Measurements from ENCODE around the gene MYLK.

The MYLK gene

GRCh38 chr3:123642182-123642956 lies 241.8 kb downstream of the MYLK start:
- Histone ChIP-seq H3K9me3 (ENCODE audit: low read length) (no peaks in the 10 kb centered on the region), H3K4me1 (ENCODE audit: insufficient read depth, low read length, severe bottlenecking) (no peaks in the 10 kb centered on the region)

GRCh38 chr3:123641505-123641904 lies 242.6 kb downstream of the MYLK start:
- H3K36me3 ChIP-seq (ENCODE audit: insufficient read depth, low read length): no peaks in the 10 kb centered on the region

More at GRCh38 chr3:123642182-123642956, 241.8 kb downstream of the MYLK start:
- Histone ChIP-seq H3F3A (ENCODE audit: insufficient read depth, low read length) (no peaks in the 10 kb centered on the region), H3K27me3 (ENCODE audit: insufficient read depth, low read length) (no peaks in the 10 kb centered on the region), H3K9me2 (ENCODE audit: low read depth, low read length) (no peaks in the 10 kb centered on the region), H3K4me3 (ENCODE audit: low read depth, low read length, poor library complexity, severe bottlenecking) (no peak overlapping the region), H3K27ac (ENCODE audit: low read depth, low read length, poor library complexity, severe bottlenecking) (no peak overlapping the region), H3K79me2 (ENCODE audit: insufficient read depth, low read length) (no peaks in the 10 kb centered on the region), H4K20me1 (ENCODE audit: insufficient read depth, low read length) (no peaks in the 10 kb centered on the region), H3K36me3 (ENCODE audit: insufficient read depth, low read length) (no peaks in the 10 kb centered on the region), H3K4me2 (ENCODE audit: low read length) (no peak overlapping the region), H3K9ac (ENCODE audit: low read length) (no peak overlapping the region), H2AFZ (ENCODE audit: low read length) (no peak overlapping the region)
- TF ChIP-seq, protein P1, sequence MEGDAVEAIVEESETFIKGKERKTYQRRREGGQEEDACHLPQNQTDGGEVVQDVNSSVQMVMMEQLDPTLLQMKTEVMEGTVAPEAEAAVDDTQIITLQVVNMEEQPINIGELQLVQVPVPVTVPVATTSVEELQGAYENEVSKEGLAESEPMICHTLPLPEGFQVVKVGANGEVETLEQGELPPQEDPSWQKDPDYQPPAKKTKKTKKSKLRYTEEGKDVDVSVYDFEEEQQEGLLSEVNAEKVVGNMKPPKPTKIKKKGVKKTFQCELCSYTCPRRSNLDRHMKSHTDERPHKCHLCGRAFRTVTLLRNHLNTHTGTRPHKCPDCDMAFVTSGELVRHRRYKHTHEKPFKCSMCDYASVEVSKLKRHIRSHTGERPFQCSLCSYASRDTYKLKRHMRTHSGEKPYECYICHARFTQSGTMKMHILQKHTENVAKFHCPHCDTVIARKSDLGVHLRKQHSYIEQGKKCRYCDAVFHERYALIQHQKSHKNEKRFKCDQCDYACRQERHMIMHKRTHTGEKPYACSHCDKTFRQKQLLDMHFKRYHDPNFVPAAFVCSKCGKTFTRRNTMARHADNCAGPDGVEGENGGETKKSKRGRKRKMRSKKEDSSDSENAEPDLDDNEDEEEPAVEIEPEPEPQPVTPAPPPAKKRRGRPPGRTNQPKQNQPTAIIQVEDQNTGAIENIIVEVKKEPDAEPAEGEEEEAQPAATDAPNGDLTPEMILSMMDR (IDR thresholded peaks at IDR 0.05; ENCODE audit: low read length): peak; percentile 95
- TF ChIP-seq EZH2 (IDR thresholded peaks at IDR 0.05; ENCODE audit: borderline replicate concordance, low read length): no peak

DNA sequence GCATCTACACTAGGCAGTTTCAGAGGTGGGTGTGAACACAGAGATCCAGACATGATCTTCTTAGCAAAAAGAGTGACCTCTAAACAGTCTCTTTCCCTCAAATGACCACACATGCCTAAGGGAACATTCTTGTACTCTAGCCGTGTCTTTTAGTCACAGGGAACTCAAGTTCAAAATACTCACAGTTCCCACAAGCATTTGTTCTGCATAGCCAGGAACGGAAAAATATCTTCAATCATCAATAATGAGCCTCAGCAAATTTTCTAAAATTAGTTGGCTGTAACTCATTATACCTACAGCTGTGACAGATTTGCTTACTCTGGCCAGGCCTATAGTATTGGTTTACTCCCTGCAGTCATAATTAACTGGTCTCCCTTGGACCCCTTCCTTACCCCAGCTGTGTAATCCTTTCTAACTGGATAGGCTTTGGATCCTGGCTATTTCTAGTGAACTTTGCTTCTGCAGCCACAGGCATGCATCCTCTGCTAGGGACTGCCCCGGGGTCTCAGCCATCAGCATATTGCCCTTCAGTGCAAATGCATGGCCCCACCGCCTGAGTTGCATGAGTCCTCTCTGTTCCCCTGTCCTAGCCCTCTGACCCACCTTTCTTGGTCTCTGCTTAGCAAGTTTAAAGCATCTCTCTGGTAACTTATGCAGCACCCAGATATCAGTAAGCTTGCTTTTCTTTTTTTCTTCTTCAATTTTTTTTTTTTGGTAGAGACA lies 243.2 kb downstream of the MYLK start:
- Histone ChIP-seq H3K79me2 (ENCODE audit: insufficient read depth, low read length) (no peaks in the 10 kb centered on the region), H3K4me2 (ENCODE audit: low read length) (no peak overlapping the region), H3K4me3 (ENCODE audit: low read depth, low read length, poor library complexity, severe bottlenecking) (no peak overlapping the region), H3F3A (ENCODE audit: insufficient read depth, low read length) (no peaks in the 10 kb centered on the region), H3K4me1 (ENCODE audit: insufficient read depth, low read length, severe bottlenecking) (no peaks in the 10 kb centered on the region), H3K9me2 (ENCODE audit: low read depth, low read length) (no peaks in the 10 kb centered on the region), H4K20me1 (ENCODE audit: insufficient read depth, low read length) (no peaks in the 10 kb centered on the region), H3K36me3 (ENCODE audit: insufficient read depth, low read length) (no peaks in the 10 kb centered on the region), H2AFZ (ENCODE audit: low read length) (no peak overlapping the region), H3K27ac (ENCODE audit: low read depth, low read length, poor library complexity, severe bottlenecking) (no peak overlapping the region), H3K27me3 (ENCODE audit: insufficient read depth, low read length) (no peaks in the 10 kb centered on the region), H3K9me3 (ENCODE audit: low read length) (no peaks in the 10 kb centered on the region), H3K9ac (ENCODE audit: low read length) (no peak overlapping the region)
- TF ChIP-seq, protein P1 (IDR thresholded peaks at IDR 0.05; ENCODE audit: low read length): no peak
- no peak for TF ChIP-seq EZH2 (IDR thresholded peaks at IDR 0.05; ENCODE audit: borderline replicate concordance, low read length)

More at GRCh38 chr3:123641505-123641904, 242.6 kb downstream of the MYLK start:
- no peaks in the 10 kb centered on the region for H3K27me3 ChIP-seq (ENCODE audit: insufficient read depth, low read length)
- H2AFZ ChIP-seq (ENCODE audit: low read length): no peak overlapping the region
- H3K9me3 ChIP-seq (ENCODE audit: low read length): no peaks in the 10 kb centered on the region
- no peaks in the 10 kb centered on the region for H3K9me2 ChIP-seq (ENCODE audit: low read depth, low read length)
- no peaks in the 10 kb centered on the region for H3F3A ChIP-seq (ENCODE audit: insufficient read depth, low read length)
- H3K4me1 ChIP-seq (ENCODE audit: insufficient read depth, low read length, severe bottlenecking): no peaks in the 10 kb centered on the region
- H3K27ac ChIP-seq (ENCODE audit: low read depth, low read length, poor library complexity, severe bottlenecking): no peak overlapping the region
- no peaks in the 10 kb centered on the region for H4K20me1 ChIP-seq (ENCODE audit: insufficient read depth, low read length)
- H3K9ac ChIP-seq (ENCODE audit: low read length): no peak overlapping the region
- H3K79me2 ChIP-seq (ENCODE audit: insufficient read depth, low read length): no peaks in the 10 kb centered on the region
- H3K4me2 ChIP-seq (ENCODE audit: low read length): no peak overlapping the region
- TF ChIP-seq EZH2 (IDR thresholded peaks at IDR 0.05; ENCODE audit: borderline replicate concordance, low read length): no peak
- TF ChIP-seq, protein P1 (IDR thresholded peaks at IDR 0.05; ENCODE audit: low read length): no peak
- H3K4me3 ChIP-seq (ENCODE audit: low read depth, low read length, poor library complexity, severe bottlenecking): no peak overlapping the region

Measured in OCI-LY1 (cell line).